Nephron progenitor cell (in vitro differentiated cells): ENCODE data around the gene LIPC.

Source experiments
- DNase-seq: peaks from one replicate; pipeline ENCODE4 v3.0.0; 2021
- H3K27ac Mint-ChIP-seq: 2 replicates; pipeline ENCODE4 v1.8.0; 2021; ENCODE audit warnings: mild to moderate bottlenecking, moderate library complexity, mixed read lengths
- H3K27me3 Mint-ChIP-seq: 2 replicates; pipeline ENCODE4 v1.8.0; 2021; ENCODE audit warnings: mild to moderate bottlenecking, low read depth, mixed read lengths; ENCODE audit not compliant: poor library complexity
- H3K36me3 Mint-ChIP-seq: 2 replicates; pipeline ENCODE4 v1.8.0; 2021; ENCODE audit warnings: low read depth, mixed read lengths
- H3K4me1 Mint-ChIP-seq: 2 replicates; pipeline ENCODE4 v1.8.0; 2021; ENCODE audit warnings: mixed read lengths
- H3K4me3 Mint-ChIP-seq: 2 replicates; pipeline ENCODE4 v1.8.0; 2021; ENCODE audit warnings: mild to moderate bottlenecking, moderate library complexity, mixed read lengths
- H3K9me3 Mint-ChIP-seq: 2 replicates; pipeline ENCODE4 v1.8.0; 2021; ENCODE audit warnings: mild to moderate bottlenecking, moderate library complexity, mixed read lengths
- CTCF ChIP-seq: fragments of 200-600 bp; sonication (generic); IDR thresholded peaks from 2 replicates; pipeline ENCODE4 v1.5.0; 2021; ENCODE audit warnings: antibody characterized with exemption

LIPC gene

GRCh38 chr15:58606577-58607080 is 174.8 kb downstream of the LIPC start:
- no peaks in the 10 kb centered on the region for H3K9me3 Mint-ChIP-seq
- DNase-seq = no peak
- H3K27me3 Mint-ChIP-seq = no peaks in the 10 kb centered on the region
- no peak overlapping the region for H3K27ac Mint-ChIP-seq
- H3K36me3 Mint-ChIP-seq = peaks cover 71% of the 10 kb centered on the region
- H3K4me3 Mint-ChIP-seq = no peak overlapping the region
- H3K4me1 Mint-ChIP-seq = no peaks in the 10 kb centered on the region
- TF ChIP-seq CTCF = no peak

- peaks cover 4% of the 10 kb centered on the region for H3K9me3 Mint-ChIP-seq
- no peak overlapping the region for H3K27ac Mint-ChIP-seq
- no peak overlapping the region for H3K4me3 Mint-ChIP-seq
- no peak for DNase-seq
- H3K27me3 Mint-ChIP-seq = no peaks in the 10 kb centered on the region
- no peaks in the 10 kb centered on the region for H3K4me1 Mint-ChIP-seq
- TF ChIP-seq CTCF = no peak
- H3K36me3 Mint-ChIP-seq = peaks cover 68% of the 10 kb centered on the region
Observed at GRCh38 chr15:58608129-58608590, 176.4 kb downstream of the LIPC start.

GRCh38 chr15:58608711-58609110 is 176.9 kb downstream of the LIPC start:
- no peak overlapping the region for H3K4me3 Mint-ChIP-seq
- H3K27ac Mint-ChIP-seq = no peak overlapping the region
- no peak for TF ChIP-seq CTCF
- H3K36me3 Mint-ChIP-seq = peaks cover 68% of the 10 kb centered on the region
- no peaks in the 10 kb centered on the region for H3K27me3 Mint-ChIP-seq
- peaks cover 10% of the 10 kb centered on the region for H3K9me3 Mint-ChIP-seq
- no peak for DNase-seq
- H3K4me1 Mint-ChIP-seq = no peaks in the 10 kb centered on the region

GRCh38 chr15:58611731-58612676 is 180.2 kb downstream of the LIPC start:
- DNase-seq = no peak
- H3K27ac Mint-ChIP-seq = no peak overlapping the region
- no peak overlapping the region for H3K4me3 Mint-ChIP-seq
- H3K36me3 Mint-ChIP-seq = peaks cover 82% of the 10 kb centered on the region
- H3K9me3 Mint-ChIP-seq = peaks cover 43% of the 10 kb centered on the region
- no peak for TF ChIP-seq CTCF
- no peaks in the 10 kb centered on the region for H3K4me1 Mint-ChIP-seq
- no peaks in the 10 kb centered on the region for H3K27me3 Mint-ChIP-seq

GRCh38 chr15:58616171-58616570 is 184.4 kb downstream of the LIPC start:
- H3K27me3 Mint-ChIP-seq = no peaks in the 10 kb centered on the region
- no peak for DNase-seq
- no peak overlapping the region for H3K4me3 Mint-ChIP-seq
- peaks cover 88% of the 10 kb centered on the region for H3K36me3 Mint-ChIP-seq
- H3K4me1 Mint-ChIP-seq = no peaks in the 10 kb centered on the region
- H3K9me3 Mint-ChIP-seq = peaks cover 74% of the 10 kb centered on the region
- H3K27ac Mint-ChIP-seq = no peak overlapping the region
- no peak for TF ChIP-seq CTCF
